ENCODE results near the gene ZMYND8. TPM values are rescaled to one million over a fixed set of nuclear protein-coding genes. Genes with fewer than 3 reads are reported as not detected.
A peak's percentile ranks its signal among the peaks of the same experiment; 100 is the strongest.
"Not testable (repeated sequence)": the region's sequence is repeated elsewhere in the genome, so short reads cannot be mapped to it uniquely, and the experiment has no call there.

Gene ZMYND8
- total RNA-seq, 1 experiment from 2014 or later, result 22.8 TPM

DNA sequence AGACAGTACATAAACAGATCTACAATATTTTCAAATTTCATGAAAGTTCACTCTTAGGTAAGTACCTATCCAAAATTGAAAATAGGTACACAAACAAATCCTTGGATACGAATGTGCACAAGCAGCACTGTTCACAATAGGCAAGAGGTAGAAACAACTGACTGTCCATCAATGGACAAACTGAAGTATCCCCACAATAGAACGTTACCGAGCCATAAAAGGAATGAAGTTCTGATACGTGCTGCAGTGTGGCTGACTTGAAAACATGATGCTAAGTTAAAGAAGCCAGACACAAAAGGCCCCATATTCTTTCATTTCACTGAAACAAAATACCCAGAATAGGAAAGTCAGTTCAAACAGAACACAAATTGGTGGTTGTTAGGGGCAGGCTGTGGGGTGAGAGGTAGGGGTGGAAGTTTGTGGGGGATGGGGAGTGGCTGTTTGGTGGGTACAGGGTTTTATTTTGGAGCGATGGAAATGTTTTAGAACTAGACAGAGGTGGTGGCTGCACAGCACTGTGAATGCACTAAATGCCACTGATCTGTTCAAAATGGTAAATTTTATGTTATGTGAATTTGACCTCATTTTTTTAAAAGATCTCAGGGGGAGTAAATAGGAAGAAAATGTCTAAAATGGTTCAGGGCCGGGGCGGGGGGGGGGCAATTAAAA, 89.5 kb downstream of the ZMYND8 start:
- in situ Hi-C loops (cut with HindIII; ENCODE audit: low pct_unique_long_range_greater_than_20kb, low sequenced_read_pairs), result no loop called here

DNA sequence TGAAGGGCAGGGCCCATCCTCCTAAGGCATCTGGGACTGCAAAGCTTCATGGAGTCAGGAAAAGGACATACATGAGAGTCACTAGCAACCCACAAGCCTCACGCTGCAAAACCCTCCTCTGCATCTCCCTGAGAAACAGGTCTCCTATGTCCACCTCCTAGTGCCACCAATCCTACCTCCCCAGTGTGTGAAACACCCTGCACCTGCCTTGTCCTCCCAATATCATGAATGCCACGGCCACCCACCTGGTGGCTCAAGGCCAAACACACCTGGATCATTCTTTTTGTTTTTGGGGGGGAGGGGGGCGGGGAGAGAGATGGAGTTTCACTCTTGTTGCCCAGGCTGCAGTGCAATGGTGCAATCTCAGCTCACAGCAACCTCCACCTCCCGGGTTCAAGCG, 90.5 kb downstream of the ZMYND8 start:
- no peak for DNase-seq (ENCODE audit: low read depth, low spot score)
- in situ Hi-C loops (cut with HindIII; ENCODE audit: low pct_unique_long_range_greater_than_20kb, low sequenced_read_pairs), result no loop called here

More for the DNA sequence above, 89.5 kb downstream of the ZMYND8 start:
- no peak for DNase-seq (ENCODE audit: low read depth, low spot score)

DNA sequence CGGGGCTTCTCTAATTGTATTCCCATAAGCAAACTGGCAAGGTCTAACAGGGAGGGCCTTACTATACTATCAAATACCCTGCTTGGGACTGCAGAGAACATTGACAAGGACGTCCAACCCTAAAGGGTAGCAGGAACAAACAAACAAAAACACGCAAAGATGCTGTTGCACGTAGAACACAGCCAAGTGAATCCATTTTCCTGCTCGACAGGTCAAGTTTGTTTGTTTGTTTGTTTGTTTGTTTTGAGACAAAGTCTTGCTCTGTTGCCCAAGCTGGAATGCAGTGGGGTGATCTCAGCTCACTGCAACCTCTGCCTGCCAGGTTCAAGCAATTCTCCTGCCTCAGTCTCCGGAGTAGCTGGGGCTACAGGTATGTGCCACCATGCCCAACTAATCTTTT, 91.3 kb downstream of the ZMYND8 start:
- no peak for DNase-seq (ENCODE audit: low read depth, low spot score)
- in situ Hi-C loops (cut with HindIII; ENCODE audit: low pct_unique_long_range_greater_than_20kb, low sequenced_read_pairs), result no loop called here

DNA sequence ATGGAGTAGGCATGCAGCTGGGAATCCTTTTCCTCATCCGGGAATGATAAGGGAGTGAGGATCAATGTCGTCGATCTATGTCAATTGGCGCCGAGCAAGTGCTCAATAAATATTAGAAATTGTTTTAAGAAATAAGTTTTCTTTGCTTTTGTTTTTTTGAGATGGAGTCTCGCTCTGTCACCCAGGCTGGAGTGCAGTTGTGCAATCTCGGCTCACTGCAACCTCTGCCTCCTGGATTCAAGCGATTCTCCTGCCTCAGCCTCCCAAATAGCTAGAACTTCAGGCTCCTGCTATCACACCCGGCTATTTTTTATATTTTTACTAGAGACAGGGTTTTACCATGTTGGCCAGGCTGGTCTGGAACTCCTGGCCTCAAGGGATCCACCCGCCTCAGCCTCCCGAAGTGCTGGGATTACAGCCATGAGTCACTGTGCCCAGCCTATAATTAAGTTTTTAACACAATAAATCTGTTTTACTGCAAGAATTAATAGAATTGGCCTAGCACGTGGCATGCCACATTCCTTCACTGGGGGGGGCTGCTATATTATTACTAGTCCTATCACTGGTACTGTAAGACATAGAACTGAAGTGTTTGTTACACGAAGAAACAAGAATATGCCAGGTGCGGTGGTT, 92.2 kb downstream of the ZMYND8 start:
- DNase-seq (ENCODE audit: low read depth, low spot score); in situ Hi-C loops (cut with HindIII; ENCODE audit: low pct_unique_long_range_greater_than_20kb, low sequenced_read_pairs): not testable (repeated sequence)

DNA sequence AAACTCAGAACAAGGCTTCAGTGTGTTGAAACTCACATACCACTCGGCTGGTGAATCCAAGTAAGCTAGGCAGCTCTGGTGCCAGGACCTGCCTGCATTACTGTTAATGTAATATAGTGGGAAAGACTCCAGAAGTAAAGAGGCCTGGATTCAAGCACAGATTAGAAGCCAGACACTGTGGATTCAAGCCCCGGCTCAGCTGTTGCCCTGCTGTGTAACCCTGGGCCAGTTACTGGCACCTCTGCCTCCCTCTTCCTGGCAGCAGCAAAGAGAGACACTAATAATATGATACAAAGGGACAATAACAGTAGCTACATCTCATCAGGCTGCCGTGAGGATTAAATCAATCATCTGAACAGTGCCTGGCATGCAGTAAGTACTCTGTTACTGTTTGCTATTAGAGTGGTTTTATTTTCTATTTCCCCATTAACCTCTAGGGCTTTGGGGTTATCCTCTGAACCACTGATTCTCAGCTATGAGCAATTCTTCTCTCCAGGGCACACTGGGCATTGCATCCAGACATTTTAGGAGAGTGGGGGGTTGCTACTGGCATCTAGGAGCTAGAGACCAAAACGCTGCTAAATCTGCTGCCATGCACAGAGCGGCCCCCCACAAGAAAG, 92.9 kb downstream of the ZMYND8 start:
- DNase-seq (ENCODE audit: low read depth, low spot score), result no peak

DNA sequence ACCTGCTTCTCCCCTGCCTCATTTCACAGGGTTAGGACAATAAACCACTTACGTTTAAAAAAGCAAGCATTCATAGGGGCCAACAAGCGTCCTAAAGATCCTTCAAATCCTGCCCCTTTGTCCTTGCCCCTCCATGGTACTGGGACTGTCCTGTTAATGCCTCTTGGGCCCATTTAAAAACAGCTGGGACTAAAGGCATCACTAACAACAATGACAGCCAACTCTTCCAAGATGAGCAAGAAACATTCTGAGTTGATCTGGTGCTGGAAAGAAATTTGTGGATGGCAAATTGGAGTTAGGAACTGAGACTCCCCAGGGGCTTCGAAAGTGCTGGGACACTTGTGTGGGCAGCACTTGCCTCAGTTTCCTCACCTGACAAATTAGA, 93.4 kb downstream of the ZMYND8 start:
- in situ Hi-C loops (cut with HindIII; ENCODE audit: low pct_unique_long_range_greater_than_20kb, low sequenced_read_pairs), result no loop called here
- DNase-seq (ENCODE audit: low read depth, low spot score), result no peak

More for the DNA sequence above, 92.9 kb downstream of the ZMYND8 start:
- in situ Hi-C loops (cut with HindIII; ENCODE audit: low pct_unique_long_range_greater_than_20kb, low sequenced_read_pairs), result no loop called here

DNA sequence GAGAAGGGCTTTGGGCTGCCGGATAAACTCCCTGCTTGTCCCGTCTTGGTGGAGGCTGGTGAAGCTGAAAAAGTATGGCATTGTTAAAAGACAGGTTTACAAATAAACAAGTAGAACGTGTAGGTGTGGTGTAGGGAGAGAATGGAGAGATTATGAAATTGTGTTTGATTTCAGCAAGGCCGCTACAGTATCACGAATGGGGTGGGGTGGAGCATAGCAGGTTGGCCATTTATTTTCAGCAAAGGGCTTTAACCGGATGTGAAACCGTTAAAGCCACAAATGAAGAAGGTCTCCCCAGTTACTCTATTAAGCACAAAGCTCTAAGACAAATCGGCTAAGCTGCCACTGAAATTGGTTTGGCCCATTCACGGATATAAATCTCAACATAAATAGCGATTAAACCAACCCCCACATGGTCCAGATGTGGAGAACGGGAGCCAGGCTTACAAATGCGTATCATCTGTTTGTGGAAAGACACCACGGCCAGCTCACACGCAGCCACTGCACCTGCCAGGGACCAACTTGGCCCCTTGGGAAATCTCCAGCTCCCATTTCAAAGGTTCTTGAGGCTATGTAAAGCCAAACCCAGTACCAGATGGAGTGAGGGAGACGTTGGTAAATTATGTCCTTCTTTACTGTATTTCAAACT, 94.0 kb downstream of the ZMYND8 start:
- DNase-seq (ENCODE audit: low read depth, low spot score), result no peak
- in situ Hi-C loops (cut with HindIII; ENCODE audit: low pct_unique_long_range_greater_than_20kb, low sequenced_read_pairs), result no loop called here

DNA sequence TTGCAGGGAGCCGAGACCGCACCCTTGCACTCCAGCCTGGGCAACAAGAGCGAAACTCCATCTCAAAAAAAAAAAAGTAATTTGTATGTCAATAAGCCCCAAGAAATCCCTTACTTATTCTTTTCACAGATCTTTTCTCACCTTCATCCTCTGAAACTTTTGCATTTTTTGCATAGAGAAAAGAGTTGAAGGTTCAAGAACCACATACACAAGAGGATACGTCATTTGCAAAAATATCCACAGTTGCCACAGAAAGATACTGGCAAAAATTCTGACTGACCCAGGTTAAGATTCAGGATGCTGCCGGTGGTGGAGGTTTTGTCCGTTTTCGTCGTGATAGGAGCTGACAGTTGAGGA, 94.5 kb downstream of the ZMYND8 start:
- in situ Hi-C loops (cut with HindIII; ENCODE audit: low pct_unique_long_range_greater_than_20kb, low sequenced_read_pairs), result no loop called here

DNA sequence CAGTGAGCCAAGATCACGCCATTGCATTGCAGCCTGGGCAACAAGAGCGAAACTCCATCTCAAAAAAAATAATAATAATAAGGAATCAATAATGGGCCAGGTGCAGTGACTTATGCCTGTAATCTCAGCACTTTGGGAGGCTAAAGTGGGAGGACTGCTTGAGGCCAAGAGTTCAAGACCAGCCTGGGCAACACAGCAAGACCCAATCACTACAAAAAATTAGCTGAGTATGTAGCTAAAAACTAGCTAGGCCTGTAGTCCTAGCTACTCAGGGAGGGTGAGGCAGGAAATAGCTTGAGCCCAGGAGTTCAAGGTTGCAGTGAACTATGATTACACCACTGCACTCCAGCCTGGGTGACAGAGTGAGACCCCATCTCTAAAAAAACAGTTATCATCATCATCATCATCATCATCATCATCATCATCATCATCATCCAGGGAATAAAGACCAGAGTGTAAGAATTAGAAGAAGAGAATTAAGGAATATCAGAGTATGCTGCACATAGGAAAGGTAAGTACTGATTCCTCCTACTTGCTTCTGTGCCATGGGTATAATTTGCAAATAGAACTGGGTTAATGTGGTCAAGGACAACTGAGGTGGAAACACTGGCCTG, 95.2 kb downstream of the ZMYND8 start:
- in situ Hi-C loops (cut with HindIII; ENCODE audit: low pct_unique_long_range_greater_than_20kb, low sequenced_read_pairs); DNase-seq (ENCODE audit: low read depth, low spot score): not testable (repeated sequence)

More for the DNA sequence above, 94.5 kb downstream of the ZMYND8 start:
- no peak for DNase-seq (ENCODE audit: low read depth, low spot score)

DNA sequence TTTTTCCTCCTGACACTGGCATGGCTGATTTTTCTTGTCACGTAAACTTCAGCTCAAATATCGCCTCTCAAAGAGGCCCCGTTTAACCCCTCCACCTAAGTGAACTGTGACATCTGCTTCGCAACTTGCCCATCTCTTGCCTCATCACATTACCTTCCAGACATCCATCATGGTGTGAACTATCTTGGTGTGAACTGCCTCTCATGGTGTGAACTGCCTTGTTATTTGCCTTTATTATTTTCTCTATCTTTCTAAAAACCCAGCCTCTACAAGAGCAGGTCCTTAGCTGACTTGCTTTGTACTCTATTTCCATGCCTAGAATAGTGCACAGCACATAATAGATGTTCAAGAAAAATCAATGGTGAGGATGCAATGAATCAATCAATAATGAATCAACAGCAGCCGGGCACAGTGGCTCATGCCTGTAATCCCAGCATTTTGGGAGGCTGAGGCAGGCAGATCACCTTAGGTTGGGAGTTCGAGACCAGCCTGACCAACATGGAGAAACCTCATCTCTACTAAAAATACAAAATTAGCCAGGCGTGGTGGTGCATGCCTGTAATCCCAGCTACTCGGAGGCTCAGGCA, 95.9 kb downstream of the ZMYND8 start:
- in situ Hi-C loops (cut with HindIII; ENCODE audit: low pct_unique_long_range_greater_than_20kb, low sequenced_read_pairs); DNase-seq (ENCODE audit: low read depth, low spot score): not testable (repeated sequence)

DNA sequence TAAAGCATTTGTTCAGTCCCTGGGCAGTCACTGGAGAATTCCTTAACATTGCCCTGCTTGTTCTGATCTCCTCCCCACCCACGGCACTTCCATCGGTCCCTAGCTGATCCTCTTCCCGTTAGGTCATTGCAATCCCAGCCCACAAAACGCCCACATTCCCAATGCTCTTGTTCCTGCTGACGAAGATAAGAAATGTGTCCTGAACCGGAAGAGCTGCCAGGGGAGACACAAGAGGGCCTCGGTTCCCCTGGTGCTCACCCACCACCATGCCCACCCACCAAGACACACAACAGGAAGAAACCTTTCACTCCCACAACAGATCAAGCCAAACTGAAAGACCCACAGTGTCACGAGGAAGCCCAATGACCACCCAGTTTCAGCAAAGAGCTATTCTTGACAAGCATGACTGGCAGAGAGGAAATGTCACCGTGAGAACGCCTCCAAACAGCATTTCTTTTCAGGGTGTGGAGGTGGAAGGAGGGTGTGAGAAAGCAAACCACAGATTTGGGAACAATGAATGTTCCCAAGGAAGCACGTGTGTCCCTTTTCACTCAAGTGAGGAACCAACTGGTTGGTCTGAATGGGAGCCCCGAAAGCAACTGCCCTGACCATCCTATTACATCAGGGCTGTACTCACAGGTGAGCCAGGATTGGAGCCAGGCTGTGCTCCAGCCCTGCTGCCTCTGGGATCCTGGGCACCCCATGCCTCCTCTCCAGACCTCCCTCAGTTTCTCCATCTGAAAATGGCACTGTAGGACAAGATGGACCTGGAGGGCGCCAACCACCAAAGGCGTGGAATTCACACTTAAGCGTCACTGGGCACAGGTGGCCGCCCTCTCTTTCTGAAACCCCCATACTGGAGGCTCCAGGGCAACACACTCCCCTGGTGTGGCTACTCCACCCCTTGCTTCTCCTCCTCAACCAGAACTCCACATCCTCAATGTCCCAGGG, 97.5 kb downstream of the ZMYND8 start:
- DNase-seq (ENCODE audit: low read depth, low spot score), result peak; percentile 98
- in situ Hi-C loops (cut with HindIII; ENCODE audit: low pct_unique_long_range_greater_than_20kb, low sequenced_read_pairs), result no loop called here

DNA sequence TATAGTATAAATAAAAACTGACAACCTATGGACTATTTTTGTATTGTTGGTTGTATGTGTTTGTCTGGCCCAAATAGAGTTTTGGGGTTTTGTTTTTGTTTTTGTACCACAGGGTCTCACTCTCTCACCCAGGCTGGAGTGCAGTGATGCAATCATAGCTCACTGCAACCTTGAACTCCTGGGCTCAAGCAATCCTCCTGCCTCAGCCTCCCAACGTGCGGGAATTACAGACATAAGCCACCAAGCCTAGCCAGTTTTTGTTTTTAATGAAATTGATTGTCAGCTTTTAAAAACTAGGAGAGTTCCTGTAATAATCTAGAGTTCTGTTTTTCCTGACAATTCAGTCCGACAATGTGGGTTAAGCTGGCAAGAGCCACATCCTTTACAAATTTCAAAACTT, 98.7 kb downstream of the ZMYND8 start:
- in situ Hi-C loops (cut with HindIII; ENCODE audit: low pct_unique_long_range_greater_than_20kb, low sequenced_read_pairs), result no loop called here
- no peak for DNase-seq (ENCODE audit: low read depth, low spot score)

DNA sequence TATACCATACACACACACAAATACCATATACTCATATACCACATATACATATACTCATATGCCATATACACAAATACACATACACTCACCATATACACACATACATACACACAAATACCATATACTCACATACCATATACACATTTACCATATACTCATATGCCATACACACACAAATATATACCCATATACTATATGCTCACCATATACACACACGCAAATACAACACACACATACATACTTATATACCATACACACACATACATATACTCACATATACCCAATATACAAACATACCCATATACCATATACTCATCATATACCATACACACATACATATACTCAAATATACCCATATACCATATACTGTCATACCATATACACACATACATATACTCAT, 99.2 kb downstream of the ZMYND8 start:
- in situ Hi-C loops (cut with HindIII; ENCODE audit: low pct_unique_long_range_greater_than_20kb, low sequenced_read_pairs), result no loop called here
- no peak for DNase-seq (ENCODE audit: low read depth, low spot score)

DNA sequence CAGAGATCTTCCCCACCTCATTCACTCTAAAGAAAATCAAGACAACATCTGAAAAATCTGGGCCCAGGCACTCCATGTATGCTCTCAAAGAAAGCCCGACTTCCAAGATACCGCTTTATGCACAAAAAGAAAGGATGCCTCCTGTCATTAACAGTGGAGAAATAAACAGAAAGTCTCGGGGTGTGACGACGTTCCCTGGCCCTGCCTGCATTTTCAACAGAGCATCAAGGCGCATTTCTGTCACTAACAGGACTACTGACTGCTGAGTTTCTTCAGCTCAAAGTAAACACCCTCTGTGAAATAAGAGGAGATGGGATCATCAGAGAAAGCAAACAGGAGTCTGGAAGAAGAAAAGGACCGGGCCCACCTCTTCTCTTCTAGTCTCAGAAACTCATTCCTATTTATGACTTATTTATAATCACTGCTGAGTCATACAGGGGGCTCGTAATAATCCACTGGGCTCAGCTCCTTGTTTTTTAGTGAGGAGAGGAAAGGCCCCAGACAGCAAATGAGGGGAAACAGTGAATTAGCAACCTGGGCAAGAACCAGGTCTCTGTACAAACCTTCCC, 99.7 kb downstream of the ZMYND8 start:
- no peak for DNase-seq (ENCODE audit: low read depth, low spot score)
- in situ Hi-C loops (cut with HindIII; ENCODE audit: low pct_unique_long_range_greater_than_20kb, low sequenced_read_pairs), result no loop called here

DNA sequence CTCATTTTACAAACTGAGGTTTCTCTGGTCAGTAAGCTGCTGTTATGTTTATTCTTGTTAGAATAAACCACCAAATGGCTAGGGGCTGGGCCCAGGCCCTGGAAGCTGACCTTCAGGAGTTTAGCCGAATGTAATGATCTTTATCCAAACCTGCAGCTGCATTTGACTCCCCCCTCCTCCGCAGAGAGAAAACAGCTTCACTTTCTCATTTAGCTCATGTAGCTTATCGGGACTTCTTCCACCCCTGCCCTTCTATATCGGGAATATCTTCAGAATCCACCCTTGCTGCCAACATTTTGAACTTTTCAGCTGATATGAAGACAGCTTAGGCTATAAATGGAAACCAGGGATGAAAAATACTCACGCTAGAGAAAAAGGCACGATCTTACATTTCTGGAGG, 102.6 kb downstream of the ZMYND8 start:
- DNase-seq (ENCODE audit: low read depth, low spot score), result no peak
- in situ Hi-C loops (cut with HindIII; ENCODE audit: low pct_unique_long_range_greater_than_20kb, low sequenced_read_pairs), result no loop called here

DNA sequence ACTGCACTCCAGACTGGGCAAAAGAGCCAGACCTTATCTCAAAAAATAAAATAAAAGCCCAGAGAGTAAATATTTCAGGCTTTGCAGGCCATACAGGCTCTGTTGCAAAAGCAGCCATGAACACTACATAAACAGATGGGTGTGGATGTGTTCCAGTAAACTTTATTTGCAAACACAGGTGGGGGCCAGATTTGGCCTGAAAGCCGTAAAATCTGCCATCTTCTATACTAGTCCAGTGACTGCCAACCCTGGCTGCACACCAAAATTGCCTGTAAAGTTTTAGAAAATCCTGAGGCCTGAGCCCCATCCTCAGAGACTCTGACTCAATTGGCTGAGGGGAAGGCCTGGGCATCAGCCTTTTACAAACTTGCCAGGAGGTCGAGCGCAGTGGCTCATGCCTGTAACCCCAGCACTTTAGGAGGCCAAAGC, 103.6 kb downstream of the ZMYND8 start:
- no peak for DNase-seq (ENCODE audit: low read depth, low spot score)
- in situ Hi-C loops (cut with HindIII; ENCODE audit: low pct_unique_long_range_greater_than_20kb, low sequenced_read_pairs), result no loop called here

All from SK-MEL-5 (cell line).